Measurements from ENCODE around the gene PRICKLE4.

PRICKLE4 gene

GRCh38 chr6:41779788-41780550, 613 bp upstream of the PRICKLE4 start, which contains the start of gene FRS3 (continued):
- TF ChIP-seq ZSCAN5A (tag by site-specific recombination; IDR thresholded peaks at IDR 0.05) (0 out of 2 replicates have a peak, but pooled peaks have one; percentile 52), ZNF692 (tag by site-specific recombination; IDR thresholded peaks at IDR 0.05) (peak; percentile 78), KLF1 (tag by site-specific recombination; IDR thresholded peaks at IDR 0.05) (peak; percentile 81), ZEB2 (tag by site-specific recombination; IDR thresholded peaks at IDR 0.05) (peak; percentile 79), SP2 (tag by site-specific recombination; IDR thresholded peaks at IDR 0.05) (peak; percentile 91), ZNF366 (tag by site-specific recombination; conservative IDR thresholded peaks at IDR 0.05) (peak; percentile 42; the same call in 1 of the 2 replicates), OVOL3 (tag by site-specific recombination; IDR thresholded peaks at IDR 0.05) (no peak), ZNF560 (tag by site-specific recombination; IDR thresholded peaks at IDR 0.05; ENCODE audit: borderline replicate concordance) (no peak), ZNF10 (tag by site-specific recombination; IDR thresholded peaks at IDR 0.05) (no peak; the same call in 1 of the 2 replicates), ZBTB21 (tag by site-specific recombination; IDR thresholded peaks at IDR 0.05) (peak; percentile 35; the same call in 1 of the 2 replicates), ZNF341 (tag by site-specific recombination; IDR thresholded peaks at IDR 0.05; ENCODE audit: low read depth) (peak; percentile 10; the same call in 1 of the 2 replicates), ZNF561 (tag by site-specific recombination; IDR thresholded peaks at IDR 0.05; ENCODE audit: borderline replicate concordance) (0 out of 2 replicates have a peak, but pooled peaks have one; percentile 73), GLIS1 (tag by site-specific recombination; IDR thresholded peaks at IDR 0.05) (peak; percentile 49; the same call in 1 of the 2 replicates), ZNF501 (tag by site-specific recombination; IDR thresholded peaks at IDR 0.05) (peak; percentile 70; the same call in 1 of the 2 replicates), PATZ1 (tag by site-specific recombination; IDR thresholded peaks at IDR 0.05) (peak; percentile 91), ZNF488 (tag by site-specific recombination; IDR thresholded peaks at IDR 0.05) (no peak), ZNF2 (tag by site-specific recombination; IDR thresholded peaks at IDR 0.05) (peak; percentile 39; the same call in 1 of the 2 replicates), KLF16 (tag by site-specific recombination; IDR thresholded peaks at IDR 0.05) (peak; percentile 92), ZNF513 (tag by site-specific recombination; IDR thresholded peaks at IDR 0.05) (no peak), ZFP41 (tag by site-specific recombination; IDR thresholded peaks at IDR 0.05; ENCODE audit: borderline replicate concordance) (no peak), ZNF202 (tag by site-specific recombination; IDR thresholded peaks at IDR 0.05; ENCODE audit: borderline replicate concordance) (no peak), KLF7 (tag by site-specific recombination; IDR thresholded peaks at IDR 0.05; ENCODE audit: borderline replicate concordance) (peak; percentile 63; the same call in 1 of the 2 replicates), ZFP3 (tag by site-specific recombination; IDR thresholded peaks at IDR 0.05; ENCODE audit: low read depth) (no peak), ZNF335 (tag by site-specific recombination; conservative IDR thresholded peaks at IDR 0.05) (peak; percentile 88), BCL11A (tag by site-specific recombination; IDR thresholded peaks at IDR 0.05; ENCODE audit: low read depth) (peak; percentile 52; the same call in 1 of the 2 replicates)
